B cell (primary cell): ENCODE results near the gene TSC22D1.

Source experiments
- CTCF ChIP-seq: fragments of 200-600 bp; IDR thresholded peaks from one replicate; pipeline ENCODE4 v1.8.0; 2022; ENCODE audit warnings: antibody characterized with exemption, mild to moderate bottlenecking
- EZH2 ChIP-seq: IDR thresholded peaks from 2 replicates; pipeline ENCODE4 v1.6.1; 2012; ENCODE audit warnings: borderline replicate concordance, low read depth, mild to moderate bottlenecking, moderate library complexity, low read length; ENCODE audit not compliant: insufficient read depth, poor library complexity, severe bottlenecking

- TF ChIP-seq CTCF (no peak), EZH2 (no peak)
Measured at GRCh38 chr13:44504116-44504515, 72.0 kb downstream of the TSC22D1 start.
